ENCODE measurements around the gene NRG2. TPM values are rescaled to one million over a fixed set of nuclear protein-coding genes. Genes with fewer than 3 reads are reported as not detected.

NRG2 gene
- polyA plus RNA-seq, 1 donor, result 0.88 TPM

DNA sequence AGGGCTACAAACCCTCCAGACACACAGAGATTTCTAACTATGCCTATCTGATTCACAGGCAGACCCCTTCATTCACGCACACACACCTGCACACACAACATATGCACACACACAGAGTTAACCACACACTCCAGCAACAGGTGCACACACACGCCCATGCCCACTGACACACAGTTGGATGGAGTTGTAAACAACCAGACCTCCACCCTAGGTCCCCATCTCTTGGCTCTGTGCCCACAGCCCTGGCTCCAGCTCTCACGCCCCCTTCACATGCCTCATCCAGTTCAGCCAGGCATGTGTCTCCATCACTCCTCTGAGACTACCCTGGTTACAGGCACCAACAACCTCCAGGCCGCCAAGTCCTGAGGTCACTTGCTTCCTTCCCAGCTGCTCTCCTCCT lies 186.4 kb downstream of the NRG2 start:
- no peak for DNase-seq

DNA sequence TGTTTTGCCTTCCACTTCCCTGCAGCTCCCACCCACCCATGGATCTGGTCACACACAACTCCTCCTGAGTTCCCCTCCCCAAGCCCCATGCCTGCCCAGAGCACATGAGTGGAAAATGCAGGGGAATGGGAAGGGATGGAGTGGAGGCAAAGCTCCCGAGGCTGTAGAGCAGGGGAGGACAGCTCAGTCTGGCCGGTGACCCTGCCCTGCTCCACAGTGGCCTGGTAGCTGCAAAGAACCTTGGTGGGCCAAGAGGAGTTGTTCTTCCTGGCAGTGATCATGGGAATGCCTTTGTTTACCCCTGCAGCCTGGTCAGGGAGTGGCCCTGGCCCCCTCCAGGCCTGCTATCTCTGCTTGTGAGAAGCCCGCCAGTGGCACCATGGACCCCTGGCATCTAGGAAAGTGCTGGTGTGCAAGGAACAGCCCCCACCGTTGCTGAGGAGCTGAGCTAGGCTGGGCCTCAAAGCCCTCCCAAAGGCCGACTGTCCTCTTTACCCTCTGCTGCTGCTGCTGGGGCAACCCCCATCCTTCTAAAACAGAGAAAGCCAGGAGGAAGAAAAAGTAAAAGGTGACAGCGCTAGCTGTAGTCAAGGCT lies 187.1 kb downstream of the NRG2 start:
- no peak for DNase-seq

DNA sequence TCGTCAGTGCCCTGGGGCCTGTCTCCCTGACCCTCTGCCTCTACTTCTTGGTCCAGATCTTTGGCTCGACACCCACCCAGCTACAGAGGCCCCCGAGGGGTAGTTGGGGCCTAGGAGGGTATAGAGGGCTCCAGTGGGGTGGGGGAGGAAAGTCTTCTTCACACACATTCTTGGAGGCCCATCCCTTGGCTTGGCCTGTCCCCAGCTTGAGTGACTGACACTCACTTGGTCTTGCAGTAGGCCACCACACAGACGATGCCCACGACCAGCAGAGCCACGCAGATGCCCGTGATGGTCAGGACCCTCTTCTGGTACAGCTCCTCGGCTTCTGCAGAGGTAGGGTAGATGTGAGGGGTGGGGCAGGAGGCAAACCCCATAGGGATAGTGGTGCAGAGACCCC lies 187.6 kb downstream of the NRG2 start:
- no peak for DNase-seq

DNA sequence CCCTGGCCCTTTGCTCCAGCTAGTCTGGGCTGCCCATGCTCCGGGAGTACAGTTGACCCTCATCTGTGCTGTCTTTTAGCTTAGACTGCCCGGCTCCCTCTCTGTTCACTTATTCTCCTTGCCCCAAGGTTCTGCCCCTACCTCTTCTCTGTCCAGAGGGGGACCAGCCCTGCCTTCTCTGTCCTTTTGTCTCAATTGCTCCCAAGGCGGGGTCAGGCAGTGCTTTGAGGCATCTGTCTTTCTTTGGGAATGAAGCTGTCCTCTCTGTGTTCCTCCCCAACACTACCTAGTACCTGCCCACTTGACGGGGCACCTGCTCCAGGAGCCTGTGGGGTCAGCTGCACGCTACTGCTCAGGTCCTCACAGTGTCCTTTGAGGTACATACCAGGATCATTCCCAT lies 188.1 kb downstream of the NRG2 start:
- DNase-seq, result no peak

DNA sequence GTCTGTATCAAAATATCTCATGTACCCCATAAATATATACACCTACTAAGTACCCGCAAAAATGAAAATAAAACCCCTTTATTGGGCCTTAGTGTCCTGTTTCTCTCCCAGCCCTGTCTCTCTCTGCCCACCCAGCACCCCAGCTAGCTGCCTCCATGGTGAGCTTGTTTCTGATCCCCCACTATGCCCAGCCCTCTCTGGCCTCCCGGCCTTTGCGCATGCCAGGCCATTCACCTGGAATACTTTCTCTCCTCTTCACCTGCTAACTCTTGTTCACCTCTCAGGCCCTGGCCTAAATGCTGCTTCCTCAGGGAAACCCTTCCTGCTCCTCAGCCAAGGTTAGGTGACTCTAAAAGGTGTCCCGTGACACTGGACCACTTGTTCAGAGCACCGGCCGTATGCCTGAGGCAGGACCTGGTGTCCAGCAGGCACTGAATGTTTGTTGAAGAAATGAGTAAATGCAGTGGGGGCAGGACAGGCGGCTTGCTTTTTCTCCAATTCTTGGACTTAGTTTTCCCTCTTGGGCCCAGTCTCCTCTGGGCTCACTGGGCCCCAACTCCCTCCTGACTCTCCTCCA lies 189.0 kb downstream of the NRG2 start:
- DNase-seq, result no peak

DNA sequence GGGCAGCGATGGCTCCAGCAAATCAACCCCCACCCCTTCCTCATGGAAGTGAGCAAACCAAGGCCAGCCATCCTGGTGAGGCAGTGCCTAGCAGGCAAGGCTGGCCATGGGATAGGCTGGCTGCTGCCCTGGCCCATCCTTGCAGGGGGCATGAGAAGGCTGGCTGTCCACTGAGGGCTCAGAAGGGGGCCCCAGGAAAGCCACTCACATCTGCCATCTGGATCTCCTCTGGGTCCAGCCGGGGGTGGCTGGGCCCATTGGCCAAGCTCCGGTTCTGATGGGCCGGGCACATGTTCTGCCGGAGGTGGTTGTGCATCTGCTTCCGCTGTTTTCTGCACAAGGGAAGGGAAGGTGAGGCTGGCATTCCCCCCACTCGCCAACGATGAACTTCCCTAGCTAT lies 190.4 kb downstream of the NRG2 start:
- no peak for DNase-seq

DNA sequence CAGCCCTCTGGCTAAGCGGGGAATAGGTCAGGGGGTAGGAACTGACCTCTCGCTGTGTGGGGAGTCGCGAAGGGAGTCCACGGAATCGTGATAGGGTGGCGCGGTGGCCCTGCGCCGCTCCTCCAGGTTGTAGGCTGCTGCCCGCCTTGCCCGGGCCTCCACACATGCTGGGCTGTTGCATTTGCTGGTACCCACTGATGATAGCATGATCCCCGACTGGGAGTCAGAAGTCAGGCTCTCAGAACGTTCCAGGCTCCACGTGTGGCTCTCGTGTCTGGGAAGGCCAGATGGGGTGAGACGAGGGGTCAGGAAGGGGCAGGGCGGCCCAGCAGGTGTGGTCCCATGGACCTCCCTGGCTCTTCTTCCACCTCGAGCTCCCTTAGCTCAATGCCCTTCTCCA lies 191.5 kb downstream of the NRG2 start:
- no peak for DNase-seq

DNA sequence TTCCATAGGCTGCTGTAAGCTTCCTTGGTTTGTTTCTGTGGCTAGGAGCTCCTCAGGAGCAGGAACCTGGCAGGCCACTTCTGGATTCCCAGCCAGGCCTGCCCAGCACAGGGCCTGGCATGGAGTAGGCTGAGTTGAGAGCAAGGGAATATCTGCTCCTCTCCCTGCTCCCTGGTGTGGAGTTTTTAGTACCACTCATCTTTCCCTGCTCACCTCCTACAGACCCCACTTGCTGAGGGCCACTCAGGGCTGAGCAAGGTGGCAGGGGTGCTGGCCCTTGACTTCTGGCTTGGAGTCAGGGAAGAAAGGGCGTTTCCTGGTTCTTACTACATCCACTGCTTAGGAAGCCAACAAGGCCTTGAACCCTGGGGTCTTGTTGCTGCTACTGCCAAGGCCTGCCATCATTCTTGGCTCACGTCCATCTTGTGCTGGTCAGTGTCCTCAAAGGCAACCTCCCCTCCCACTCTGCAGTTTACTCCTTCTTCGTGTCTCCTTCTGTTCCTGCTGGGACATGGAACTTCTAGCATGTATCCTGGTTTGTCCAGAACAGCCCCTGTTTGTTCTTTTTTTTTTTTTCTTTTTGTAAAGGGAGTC lies 192.6 kb downstream of the NRG2 start:
- DNase-seq, result no peak

DNA sequence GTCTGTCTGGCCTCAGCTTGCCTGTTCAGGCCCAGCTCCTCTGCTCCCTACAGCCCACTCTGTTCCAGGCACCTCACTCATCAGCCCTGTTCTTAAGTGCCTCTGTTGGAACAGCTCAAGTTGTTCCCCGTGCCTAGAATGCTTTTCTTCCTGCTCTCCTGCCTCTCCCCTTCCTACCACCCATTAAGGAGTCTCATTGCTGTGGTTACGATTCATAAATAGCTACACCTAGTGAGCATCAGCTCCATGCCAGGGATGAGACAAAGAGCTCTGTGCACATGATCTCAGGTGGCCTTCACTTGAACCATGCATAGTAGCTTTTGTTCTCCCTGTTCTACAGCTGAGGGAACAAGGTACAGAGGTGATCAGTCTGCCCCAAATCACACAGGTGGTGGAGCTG lies 193.2 kb downstream of the NRG2 start:
- no peak for DNase-seq

DNA sequence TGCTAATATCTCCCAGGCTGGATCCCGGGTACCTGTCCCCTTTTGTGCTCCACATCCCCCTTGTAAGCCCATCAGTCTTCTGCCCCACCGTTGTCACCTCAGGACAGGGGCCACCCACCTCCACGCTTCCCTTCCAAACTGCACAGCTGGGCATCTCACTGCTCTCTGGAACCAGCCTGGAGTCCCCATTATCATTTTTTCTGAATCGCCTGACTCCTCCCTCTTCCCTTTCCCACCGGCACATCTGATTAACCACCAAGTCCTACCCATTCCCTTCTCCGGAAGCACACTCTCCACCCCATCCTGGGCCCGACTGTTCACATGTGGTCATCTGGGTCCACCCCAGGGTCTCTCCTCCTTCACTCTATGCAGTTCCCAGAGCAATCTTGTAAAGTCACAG lies 193.6 kb downstream of the NRG2 start:
- no peak for DNase-seq

DNA sequence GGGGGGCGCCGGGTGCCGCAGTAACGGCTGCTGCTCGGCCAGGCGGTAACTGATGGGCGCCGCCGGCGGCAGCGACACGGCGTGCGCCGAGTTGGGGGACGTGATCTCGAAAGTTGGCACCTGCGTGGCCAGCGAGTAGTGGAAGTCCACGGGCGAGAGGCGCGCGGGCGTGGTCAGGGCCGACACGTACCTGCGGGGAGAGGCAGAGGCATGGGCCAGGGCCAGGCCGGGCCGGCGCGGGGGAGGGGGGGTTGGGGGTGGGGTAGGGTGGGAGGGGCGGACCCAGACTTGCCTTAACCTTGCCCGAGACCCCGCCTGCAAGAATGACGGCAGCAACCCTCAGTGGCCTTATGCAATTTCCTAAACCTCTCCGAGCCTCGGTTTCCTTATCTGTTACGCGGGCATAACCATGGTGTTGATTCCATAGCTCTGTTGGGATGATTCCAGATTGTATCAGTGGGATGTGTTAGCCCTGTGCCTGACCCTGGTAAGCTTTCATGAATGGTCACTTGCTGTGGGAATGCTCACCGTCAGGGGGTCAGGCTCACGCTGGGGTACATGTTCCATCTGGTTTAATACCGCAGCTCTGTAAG lies 194.5 kb downstream of the NRG2 start:
- DNase-seq, result no peak

DNA sequence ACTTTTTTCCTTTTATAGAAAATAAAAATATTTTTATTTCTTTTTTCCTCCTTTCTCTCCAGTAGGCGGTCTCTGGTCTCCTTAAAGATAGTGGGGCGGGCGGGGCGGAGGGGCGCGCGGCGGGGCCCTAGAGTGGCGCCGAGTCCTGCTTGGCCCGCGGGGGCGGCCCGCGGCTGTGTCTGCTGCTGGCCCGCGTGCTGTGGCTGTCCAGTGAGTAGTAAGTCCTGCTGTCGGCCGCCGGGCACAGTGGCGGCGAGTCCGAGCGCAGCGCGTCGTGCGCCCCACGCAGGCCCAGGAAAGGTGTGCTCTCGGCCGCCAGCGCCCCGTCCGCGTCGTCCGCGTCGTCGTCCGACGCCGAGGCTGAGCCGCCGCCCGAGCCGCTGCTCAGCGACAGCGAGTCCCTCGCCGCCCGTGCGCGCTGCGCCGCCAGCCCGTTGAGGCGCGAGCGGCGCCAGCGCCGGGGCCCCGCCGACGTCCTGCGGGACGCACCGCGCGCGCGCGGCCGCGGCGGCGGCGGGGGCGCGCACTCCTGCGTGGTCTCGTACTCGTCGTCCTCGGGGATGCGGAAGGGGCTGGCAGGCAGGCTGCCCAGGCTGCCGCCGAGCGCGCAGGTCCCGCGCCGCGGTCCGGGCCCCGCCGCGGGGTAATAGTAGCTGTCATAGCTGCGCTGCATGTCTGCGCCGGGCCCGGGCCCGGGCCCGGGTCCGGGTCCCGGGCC lies 195.2 kb downstream of the NRG2 start:
- peak; percentile 57 for DNase-seq

DNA sequence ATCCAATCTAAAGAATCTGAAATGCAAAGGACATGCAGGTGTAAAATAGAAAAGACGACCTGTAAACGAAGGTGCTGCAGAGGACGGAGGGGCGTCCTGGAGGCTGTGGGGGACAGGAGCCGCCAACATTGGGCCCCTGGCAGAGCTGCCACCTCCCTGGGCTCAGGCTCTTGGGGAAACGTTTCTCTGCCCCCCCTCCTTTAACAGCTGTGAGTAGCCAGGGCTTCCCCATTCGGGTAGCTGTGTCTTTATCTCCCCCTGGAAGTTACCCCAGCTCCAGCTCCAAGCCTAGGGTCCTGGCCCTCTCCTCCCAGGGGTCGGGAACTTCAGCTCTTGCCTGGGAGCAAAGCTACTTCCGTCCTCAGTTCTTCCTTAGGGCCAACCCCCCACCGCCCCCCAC lies 196.0 kb downstream of the NRG2 start:
- no peak for DNase-seq

DNA sequence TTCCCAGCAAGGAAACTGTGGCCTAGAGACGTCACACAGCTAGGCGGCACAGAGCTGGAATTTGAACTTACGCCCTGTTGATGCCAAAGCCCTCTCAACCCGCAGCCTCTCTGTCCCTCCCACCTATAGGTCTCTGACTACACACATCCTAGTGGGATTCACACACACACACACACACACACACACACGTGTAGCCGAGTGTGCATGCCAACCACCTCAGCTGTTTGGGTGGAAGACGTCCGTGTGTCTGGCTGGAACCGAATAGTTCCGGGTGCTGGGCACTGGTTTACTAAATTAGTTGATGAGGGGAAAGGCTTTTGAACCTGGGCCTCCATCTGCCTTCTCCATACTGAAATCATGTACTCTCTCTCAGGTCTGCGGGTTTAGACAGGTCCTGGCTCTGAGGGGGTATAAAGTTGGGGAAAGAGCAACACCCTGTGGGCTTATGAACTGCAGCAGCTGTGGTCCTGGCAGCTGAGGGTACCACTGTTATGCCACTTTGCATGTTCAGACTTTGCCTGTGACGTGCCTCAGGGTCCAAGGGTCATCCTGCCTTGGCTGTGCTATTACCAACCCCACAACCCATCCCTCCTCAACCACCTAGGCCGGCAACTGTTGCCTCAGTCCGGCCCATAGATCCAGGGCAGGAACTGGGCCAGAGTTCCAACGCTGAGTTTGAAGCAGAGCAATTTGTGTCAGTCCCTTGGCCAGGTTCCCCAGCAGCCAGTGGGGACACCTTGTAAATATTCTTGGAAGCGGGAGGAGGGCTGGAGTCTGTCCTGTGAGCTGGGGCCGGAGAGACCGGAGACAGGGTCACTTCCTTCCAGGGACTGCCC lies 197.0 kb downstream of the NRG2 start:
- DNase-seq, result no peak

DNA sequence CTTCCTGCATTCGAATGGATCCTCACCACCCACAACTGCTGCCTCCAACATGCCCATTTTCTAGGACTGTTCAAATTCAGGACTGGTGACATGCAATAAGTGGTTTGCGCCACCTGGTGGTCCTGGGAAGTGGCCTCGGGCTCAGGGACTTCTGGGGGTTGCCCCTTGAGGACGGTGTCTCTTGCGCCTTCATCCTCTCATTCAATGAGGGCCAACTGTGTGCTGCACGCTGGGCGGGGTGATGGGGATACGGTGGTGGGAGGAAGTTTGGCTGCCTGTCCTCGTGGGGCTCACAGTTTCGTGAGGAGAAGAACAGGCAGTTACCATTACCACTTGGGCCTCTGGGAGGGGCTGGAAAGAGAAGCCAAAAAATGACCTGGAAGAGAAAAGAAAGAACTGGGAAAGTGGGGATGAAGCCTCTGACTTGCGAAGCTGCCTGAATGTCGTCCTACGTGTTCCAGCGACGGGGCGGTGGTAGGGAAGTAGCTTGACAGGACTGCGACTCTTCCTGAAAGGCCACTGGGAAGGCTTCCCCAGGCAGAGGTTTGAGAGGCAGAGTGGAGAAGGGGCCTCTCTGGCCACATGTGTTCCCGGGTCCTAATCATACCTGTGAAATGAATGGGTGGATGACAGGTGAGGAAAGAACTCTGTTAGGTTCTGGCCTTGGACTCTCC lies 198.5 kb downstream of the NRG2 start:
- DNase-seq, result peak; percentile 55

DNA sequence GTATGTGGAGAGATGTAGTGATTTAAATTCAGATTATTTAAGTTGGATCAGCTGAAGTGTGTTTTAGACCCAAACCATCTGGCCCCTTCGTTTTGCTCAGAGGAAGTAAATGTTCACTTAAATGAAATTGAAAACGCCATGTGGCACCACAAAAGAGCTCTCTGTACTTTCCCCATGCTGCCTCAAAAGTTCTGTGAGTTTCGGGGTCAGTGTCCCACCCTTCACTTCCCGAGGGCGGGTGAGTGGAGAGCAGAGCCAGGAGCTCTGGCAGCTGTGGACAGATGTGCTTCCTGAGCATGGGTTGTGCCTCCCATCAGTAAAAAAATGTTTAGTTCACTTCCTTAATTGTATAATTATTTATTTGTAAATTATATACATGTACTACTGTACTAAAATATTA lies 199.1 kb downstream of the NRG2 start:
- no peak for DNase-seq

DNA sequence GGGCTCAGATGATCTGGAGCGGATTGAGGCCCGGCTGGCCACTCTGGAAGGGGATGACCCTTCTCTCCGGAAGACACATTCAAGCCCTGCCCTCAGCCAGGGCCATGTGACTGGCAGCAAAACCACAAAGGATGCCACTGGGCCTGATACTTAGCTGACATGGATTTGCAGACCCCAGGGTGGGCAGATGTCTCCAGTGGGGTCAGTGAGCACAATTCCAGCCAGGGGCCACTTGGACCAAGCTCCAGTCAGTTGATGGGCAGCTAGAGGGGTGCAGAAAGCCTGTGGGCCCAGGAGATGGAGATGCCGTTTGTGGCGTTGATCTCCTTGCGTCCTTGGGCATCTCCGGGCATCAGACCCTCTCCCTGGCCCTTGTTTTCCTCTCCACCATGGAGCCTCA lies 200.8 kb downstream of the NRG2 start:
- DNase-seq, result no peak

DNA sequence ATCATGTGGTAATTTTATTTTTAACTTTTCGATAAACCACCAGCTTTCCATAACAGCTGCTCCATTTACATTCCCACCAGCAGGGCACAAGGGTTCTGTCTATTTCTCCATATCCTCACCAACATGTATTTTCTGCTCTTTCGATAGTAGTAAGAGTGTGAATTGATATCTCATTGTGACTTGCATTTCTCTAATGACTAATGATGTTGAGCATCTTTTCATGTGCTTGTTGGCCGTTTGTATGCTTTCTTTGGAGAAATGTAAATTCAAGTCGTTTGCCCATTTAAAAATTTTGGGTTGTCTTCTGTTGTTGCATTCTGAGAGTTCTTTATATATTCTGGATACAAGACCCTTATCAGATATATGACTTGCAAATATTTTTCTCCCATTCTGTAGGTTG lies 201.6 kb downstream of the NRG2 start:
- no peak for DNase-seq

DNA sequence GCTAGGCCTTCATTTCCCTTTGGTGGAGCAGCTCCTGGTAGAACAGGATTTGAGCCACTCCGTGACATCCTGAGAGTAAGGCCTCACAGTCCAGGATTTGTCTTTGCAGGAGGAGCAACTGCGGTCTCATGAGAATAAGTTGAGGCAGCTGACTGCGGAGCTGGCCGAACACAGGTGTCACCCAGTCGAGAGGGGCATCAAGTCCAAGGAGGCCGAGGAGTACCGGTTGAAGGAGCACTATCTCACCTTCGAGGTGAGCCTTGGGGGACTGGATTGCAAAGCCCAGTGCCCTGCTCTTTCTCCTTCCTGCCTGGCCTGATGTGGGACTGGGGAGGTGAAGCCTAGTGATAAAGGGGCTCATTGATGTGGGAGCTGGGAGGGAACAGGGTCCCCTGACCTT lies 203.2 kb downstream of the NRG2 start:
- DNase-seq, result no peak

DNA sequence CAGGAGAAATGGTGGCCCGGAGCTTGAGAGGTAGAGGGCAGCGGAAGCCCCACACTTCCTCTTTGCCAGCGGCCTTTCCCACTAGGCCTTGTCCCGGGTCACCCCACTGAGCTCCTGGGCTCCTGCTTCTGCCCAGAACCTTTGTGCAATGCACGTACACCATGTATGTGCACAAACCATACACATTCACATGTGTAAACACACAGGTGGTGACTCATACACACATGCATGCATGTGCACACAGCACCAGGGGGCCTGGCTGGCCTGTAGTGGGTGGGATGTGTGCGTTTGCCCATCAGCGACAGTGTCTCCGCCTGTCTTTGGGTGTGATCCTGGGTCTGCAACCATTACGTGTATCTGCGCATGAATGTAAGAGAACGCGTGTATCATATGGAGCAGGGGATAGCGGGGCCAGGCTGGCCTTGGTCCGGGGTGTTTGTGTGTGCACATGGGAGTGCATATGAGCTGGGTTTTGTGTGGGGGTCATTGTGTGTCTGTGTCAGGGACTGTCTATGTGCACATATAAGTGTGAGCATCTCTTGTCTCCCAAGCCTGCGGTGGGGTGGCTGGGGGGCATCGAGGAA lies 203.8 kb downstream of the NRG2 start:
- no peak for DNase-seq
